ENCODE results near the gene FGFR2.

FGFR2 gene

DNA sequence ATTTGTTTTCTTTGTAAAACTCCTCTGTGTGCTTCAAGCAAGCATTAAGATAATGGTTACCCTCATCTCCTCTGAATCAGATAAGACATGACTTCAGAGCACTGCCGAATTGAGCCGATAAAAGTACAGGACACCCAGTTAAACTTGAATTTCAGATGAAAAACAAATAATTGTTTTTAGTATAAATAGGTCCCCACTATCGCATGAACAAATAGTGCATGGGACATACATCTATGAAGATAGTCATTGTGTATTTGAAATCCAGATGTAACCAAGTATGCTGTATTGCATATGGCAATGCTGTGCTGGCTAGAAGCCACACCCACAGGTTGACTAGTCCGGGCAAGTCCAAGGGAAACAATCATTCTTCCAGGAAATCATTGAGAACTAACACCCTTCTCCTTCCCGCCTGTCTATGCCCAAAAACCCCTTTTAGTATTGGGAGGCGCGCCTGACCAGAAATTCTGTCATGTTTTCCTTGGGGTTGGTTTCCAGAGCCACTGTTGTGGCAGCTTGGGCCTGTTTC lies 12.6 kb upstream of the FGFR2 start:
- no peak for DNase-seq (ENCODE audit: low read depth in 2 of 2)

DNA sequence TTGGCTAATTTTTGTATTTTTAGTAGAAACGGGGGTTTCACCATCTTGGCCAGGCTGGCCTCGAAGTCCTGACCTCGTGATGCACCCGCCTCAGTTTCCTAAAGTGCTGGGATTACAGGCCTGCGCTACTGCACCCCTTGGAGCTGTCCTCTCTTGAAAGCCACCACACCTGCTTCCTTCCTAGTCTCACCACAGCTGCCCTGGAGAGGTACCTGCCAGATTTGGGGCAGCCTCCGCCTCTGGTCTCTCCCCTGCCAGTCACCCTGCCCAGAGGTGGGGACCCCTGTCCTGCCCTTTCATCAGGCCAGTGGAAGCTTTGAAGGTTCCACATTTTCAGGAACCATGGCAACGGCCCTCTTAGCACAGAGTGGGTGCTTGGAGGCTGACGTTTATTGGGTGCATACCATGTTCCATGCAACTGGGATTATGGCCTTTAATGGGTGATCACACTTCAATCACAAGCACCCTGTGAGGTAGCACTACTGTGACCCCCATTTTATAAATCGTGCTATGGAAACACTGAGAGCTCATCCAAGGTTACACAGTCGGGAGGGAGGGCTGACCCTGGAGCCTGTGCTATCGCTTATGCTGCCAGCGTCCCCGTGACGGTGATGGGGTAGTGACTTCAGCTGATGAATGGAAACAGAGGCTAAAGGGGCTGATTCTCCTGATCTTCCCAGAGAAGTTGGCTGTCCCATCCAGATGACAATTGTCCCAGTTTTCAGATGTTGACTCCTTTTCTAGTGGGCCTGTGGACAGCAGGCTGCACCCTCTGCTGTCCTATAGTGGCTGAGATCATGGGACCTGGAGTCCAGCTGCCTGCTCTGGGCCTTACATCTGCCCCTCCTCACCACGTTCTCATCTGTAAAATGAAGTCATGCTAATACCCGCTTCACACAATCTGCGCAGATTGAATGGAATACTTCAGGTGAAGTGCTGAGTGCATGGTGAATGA lies 11.5 kb upstream of the FGFR2 start:
- no peak for DNase-seq (ENCODE audit: low read depth in 2 of 2)

DNA sequence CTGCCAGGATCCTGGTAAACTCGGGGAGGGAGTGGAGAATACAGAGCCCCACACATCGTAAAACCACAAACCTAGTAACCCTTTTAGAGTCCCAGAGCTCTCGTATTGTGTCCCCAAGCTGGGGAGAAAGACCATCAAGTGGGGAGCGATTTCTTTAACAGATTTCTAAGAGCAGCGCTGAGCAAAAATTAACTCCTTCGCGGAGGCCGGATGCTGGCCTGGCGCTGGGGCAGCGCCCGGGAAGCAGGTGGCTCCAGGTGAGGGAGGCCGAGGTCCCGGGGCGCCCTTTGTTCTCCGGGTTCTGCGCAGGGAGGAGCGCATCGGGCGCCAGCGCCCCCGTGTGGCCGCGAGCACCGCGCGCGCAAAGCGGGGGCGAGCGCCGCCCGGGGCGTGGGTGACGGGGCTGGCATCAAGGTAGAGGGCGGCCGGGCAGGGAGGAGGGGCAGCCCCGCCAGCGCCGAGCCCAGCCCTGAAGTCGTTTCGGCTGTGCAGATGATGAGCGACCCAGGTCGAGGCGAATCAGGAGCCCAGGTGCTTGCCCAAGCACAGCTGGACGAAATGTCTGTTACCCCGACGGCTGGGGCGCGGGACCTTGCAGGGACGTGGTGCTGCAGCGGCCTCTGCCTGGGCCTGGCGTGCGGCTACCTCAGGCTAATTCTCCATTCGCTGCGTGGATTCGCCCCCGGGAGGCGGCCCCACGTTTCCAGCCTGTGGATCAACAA lies 10.4 kb upstream of the FGFR2 start:
- DNase-seq (ENCODE audit: low read depth in 2 of 2): peak; percentile 3 to 9

DNA sequence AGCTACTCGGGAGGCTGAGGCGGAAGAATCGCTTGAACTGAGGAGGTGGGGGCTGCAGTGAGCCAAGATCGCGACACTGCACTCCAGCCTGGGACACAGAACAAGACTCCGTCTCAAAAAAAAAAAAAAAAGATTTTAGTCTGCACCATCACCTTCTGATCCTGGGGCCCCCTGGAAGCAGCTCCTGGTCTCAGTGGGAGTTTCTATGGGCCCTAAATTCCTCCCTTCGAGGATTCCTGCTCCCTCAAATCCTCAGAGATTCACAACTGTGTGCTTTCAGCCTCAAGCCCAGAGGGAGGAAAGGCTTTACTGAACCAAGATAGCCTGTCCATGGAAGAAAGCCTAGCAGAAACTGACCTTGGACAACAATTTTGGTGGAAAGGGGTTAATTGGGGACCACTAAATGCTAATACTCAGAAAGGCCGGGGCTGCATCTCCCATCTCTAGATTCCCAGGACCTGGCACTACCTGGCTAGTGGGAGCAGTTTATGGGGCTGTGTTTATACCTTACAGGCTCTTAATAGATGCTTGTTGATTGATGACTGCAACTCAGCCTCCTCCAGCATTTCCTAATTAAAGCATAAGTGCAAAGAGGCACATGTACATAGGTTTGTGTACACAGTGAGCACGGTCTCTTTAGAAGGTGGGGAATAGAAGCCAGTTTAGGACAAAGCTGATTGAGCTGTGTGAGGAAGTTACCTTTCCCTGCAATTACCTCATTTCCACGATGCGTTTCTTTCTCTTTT lies 9.2 kb upstream of the FGFR2 start:
- DNase-seq (ENCODE audit: low read depth in 2 of 2): no peak

DNA sequence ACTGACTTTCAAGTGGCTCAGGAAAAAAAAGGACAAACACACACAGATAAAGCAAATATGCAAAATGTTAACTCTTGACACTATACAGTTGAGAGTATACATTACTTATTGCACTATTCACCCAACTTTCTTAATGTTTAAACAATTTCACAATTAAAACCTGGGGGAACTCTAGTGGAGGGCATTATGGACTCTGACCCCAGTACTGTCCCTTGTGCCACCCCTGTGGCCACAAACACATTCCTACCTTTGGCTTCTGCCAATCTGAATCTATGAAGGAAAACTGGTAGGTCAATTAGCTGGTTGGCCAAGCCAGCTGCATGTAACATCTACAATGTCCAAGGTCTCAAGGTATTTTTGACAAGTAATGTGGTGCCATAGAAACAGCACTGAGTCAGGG lies 7.5 kb upstream of the FGFR2 start:
- DNase-seq (ENCODE audit: low read depth in 2 of 2): no peak

DNA sequence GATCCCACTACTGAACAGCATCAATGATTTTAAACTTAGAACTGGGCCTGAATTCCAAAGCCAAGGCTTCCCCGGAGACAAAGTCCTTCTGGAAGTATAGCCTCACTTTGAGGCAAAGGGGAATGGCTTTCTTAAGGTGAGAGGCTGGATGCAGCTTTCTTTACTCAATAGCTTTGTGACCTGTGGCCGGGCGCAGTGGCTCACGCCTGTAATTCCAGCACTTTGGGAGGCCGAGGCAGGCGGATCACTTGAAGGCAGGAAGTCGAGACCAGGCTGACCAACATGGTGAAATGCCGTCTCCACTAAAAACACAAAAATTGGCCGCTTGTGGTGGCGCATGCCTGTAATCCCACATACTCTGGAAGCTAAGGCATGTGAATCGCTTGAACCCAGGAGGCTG lies 3.2 kb upstream of the FGFR2 start:
- DNase-seq (ENCODE audit: low read depth in 2 of 2): no peak

DNA sequence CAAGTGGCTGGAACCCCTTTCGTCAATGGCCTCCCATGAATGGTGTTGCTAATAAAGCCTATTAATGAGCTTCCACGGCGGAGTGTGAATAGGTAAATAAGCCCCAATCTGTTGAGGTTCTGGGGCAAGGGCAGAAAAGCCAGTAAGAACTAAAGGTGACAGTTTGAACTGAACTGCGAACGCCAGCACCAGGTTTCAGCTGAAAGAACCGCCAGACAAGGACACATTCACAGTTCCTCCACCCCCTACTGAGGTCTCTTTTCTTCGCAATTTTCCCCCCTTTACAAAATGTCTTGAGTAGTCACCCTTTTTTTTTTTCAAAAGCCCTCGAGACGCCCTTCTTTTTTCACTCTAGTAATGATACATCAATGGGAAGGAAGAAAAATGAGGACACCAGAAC lies 2.4 kb upstream of the FGFR2 start:
- no peak for DNase-seq (ENCODE audit: low read depth in 2 of 2)

DNA sequence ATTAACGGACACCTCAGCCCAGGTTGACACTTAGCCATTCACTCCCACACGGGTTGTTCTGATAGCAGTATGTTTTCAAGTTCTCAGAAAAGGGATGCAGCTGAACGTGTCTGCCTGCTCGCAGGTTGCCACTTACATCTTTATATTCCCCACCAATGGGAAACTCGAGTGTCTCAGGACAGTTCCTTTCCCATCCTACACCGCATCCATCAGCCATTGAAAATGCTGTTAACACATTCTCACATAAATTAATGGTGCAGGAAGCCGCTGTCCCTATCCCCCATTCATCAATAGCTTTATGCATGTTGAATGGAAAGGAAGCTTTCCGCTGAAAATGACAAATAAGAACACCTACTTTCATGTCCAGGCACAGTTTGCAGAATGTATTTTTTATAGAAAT lies 1.7 kb upstream of the FGFR2 start:
- DNase-seq (ENCODE audit: low read depth in 2 of 2): no peak

DNA sequence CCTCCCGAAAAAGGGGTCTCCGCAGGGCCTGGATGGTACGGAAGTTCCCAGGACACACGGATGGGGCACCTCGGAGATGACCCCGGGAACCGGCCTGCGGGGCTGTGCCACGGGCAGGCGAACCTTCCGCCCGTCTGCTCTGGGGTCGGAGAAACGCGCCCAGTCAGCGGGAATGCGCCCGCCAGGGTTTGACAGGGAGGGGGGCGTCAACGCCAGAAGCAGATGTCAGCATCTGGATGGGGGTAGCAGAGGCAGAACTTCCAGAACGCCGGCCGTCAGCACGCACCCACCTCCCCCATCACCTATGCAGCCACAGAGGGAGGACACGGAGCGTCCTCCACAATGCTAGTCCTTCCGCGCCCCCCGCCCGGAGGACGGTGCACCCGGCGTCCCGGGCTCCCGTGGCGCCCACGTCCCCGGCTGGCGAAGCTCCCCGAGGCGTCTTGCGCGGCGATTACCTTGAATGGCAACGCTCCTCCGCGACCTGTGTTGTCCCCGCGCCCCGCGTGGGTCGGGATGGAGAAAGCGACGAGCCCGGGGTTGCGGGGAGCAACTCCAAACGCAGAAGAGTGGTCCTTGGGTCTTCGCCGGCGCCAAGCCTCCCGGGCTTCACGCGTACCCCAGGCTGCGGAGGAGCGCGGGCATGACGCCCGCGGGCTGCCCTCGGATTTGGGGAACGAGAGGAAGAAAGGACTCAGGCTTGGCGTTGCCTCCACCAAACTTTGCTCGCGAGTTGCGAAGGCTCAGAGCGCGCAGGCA lies 561 bp downstream of the FGFR2 start:
- no peak for DNase-seq (ENCODE audit: low read depth in 2 of 2)

DNA sequence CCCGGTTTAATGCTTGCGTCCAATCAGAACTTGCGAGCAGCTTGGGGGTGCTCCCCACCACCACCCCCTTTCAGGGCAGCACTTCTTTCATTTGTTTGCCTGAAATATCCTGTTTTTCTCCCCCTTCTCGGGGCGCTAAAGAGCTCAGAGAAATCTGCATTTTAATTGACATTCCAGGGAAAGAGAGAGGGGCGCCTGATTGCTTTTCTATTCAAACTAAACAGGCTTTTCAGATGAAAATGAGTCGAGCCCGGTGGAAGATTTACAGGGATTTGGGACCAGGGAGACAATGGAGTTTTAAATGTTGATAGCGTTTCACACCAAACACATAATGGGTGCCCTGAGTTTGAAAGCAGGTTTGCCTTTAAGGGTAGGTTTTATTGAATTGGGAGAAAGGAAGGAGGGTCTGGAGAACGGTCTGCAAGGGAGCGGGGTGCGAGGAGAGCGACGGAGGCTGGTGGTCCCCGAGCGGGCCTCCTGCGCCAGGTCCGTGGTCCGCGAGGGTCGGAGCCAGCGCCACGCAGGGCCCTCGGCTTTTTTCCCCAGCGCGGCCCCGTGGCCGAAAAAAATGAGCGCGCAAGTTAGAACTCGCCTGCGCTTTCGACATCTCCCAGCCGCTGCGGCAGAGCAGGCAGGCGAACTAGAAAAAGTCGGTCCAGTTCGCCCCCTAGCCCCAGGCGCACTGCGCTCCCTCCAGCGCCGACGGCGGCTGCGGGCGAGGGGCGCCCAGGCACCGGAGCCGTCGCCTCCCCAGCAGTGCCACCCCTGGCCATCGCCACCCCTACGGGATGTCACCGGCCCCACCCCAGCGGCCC lies 1.3 kb downstream of the FGFR2 start:
- no peak for DNase-seq (ENCODE audit: low read depth in 2 of 2)

DNA sequence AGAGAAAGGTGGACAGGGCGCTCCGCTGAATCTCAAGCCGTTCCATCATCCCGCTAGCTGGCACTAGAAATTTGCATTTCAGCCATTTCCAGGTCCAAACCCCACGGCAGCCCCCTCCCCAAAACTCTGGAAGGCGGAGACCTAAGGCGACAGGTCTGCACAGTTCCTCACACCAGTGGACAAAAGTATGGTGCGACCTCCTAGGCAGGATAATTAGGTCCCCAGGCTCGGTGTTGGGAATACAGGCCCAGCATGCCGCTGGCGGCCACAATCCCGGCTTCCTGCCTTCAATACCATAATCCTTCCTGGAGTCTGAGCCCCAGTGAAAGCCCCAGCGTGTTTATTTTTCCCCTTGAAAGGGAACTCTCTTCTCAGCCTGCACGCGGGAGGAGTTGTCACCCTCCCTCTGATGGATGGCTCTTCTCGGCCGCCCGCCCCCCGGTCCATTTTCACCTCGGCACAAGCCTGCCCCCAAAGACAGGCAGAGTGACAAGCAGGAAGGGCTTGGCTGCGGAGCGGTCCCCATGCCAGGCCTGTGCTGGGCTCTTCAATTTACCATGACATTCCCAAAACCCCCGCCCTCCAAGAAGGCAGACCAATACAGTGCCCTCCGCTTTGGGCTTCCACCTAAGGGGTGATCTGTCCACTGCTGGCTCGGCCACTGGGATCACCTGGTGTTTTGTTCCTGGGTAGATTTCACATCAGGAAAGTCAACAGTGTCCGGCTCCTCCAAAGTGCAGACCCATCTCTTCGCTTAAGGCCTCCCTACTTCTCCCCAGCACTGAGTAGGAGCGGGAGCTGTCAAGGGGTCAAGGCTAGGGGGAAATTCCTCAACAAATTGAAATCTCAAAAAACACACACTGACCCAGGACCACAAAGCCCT lies 2.2 kb downstream of the FGFR2 start:
- no peak for DNase-seq (ENCODE audit: low read depth in 2 of 2)

DNA sequence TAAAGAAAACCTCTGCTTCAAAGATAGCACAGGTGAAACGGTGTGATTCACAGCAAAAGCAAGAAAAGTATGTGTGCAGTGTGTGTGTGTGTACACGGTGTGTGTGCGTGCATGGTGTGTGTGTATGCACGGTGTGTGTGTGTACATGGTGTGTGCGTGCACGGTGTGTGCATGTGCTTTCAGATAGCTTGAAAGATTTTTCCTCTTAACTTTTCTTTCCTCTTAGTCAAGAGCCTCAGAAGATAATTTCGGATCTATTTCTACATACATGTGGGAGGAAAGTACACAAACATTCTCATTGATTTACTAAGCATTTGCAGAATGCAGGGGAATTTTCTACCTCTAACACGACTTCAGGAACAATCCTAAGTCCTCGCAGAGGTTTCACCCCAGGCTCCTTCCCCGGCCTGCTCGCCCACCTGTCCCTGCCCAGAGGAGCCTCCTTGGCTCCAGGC lies 2.9 kb downstream of the FGFR2 start:
- DNase-seq (ENCODE audit: low read depth in 2 of 2): no peak

DNA sequence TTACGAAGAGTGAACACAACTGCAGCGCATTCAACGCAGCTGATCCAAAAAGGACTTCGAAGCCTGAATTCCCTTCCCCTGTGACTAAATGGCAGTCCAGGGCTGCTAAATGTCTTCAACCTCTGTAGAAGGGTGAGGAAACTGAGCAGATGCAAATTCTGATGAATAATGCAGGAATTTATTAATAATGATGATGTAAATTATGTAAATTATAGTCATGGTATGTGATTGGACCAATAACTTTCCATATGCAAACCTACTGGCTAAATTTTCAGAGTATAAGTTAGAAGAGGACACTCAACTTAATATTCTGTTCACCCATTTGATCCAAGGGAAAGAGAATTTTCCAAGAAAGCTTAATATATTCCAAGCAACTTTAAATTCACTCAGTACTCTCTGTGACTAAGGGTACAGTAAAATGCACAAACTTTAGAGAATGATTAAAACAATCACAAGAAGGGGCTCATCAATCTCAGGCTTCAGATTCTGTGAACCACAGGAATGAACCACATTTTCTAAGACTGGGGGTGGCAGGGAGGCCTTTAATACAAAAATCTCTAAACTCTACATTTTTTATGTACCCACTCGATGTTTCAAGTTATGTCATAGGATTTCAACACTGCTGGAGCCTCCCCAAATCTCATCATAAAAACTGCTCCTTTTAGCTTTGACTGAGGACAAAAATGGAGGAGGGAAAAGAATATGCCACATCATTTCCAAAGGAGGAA lies 3.5 kb downstream of the FGFR2 start:
- DNase-seq (ENCODE audit: low read depth in 2 of 2): no peak

DNA sequence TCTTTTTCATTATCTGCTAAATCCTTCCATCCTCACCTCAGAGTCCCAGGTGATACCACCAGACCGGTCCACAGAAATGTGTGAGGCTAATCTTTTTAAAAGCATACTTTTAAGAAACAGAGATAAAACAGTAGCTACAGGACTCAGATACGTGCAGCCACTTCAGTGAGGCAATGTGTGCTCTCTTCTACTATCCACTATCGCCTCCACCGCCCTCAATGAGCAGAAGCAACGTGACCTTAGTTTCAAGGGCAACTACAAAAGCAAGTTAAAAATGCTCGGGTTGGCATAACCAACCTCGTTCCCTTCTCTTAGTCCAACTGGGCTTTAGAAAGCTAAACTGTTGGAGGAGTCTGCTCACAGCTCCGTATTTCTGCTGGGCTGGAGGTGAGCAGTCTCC lies 4.2 kb downstream of the FGFR2 start:
- DNase-seq (ENCODE audit: low read depth in 2 of 2): no peak

DNA sequence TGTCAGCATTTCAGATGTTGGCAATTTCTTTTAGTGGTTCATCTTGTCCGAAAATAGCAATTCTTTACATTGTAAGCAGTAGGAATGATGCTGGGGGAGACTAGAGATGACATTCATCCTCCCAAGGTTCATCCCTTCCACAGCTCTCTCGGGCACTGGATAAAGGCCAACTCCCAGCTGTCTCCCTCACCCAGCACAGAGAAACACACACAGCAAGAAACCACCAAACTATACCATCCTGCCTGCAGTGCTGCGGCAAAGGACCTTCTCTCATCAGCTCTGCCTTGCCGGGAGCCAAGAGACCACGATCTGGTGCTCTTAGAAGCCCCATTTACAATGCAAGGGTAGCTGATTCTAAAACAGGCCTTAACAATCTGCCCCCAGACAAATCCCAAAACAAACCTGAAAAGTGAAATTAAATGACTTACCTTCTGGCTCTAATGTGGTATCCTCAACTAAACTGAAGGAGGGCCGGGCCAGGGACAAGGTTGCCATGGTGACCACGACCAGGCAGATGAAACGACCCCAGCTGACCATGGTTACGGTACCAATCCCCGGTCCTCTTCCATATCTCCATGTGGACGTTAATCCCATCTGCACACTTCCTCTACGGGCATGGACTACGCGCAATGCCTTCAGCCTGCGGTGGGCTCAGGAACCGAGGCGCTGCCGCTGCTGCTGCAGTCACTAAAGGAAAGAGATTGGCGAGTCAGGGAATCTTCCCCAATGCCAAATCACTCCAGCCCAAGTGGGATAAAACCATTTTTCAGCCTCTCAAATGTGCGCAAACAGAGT lies 4.8 kb downstream of the FGFR2 start:
- DNase-seq (ENCODE audit: low read depth in 2 of 2): no peak

DNA sequence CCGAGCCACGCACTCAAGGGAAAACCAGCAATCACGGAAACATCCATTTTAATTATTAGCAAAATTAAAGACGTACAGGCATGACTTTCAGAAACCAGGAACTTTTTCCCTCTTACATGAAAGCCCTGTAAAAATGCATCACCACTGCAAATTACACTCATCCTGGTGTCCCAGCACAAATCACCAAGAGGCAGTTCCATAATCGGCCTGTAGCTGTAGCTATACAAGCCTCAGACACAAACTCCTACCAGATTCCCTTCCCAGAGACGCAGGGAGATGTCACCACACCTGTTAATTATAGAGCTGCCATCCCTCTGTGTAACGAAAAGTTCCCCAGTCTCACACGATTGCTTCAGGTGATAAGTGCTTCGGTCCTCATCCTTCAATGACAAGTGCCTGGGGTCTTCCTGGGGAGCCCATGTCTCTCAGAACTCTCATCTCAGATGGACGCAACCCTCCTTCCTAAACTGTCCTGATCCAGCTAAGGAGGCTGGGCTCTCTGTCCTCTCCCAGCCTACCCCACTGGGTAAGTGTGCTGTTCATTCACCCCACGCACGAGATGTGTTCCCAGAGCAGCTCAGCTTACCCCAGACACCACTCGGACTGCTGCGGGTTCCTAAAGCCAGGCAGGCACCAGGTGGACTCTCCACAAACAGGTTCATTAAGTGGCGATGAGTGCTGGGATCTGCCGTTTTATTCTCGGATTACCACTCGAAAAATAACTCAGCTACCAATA lies 5.9 kb downstream of the FGFR2 start:
- DNase-seq (ENCODE audit: low read depth in 2 of 2): no peak

DNA sequence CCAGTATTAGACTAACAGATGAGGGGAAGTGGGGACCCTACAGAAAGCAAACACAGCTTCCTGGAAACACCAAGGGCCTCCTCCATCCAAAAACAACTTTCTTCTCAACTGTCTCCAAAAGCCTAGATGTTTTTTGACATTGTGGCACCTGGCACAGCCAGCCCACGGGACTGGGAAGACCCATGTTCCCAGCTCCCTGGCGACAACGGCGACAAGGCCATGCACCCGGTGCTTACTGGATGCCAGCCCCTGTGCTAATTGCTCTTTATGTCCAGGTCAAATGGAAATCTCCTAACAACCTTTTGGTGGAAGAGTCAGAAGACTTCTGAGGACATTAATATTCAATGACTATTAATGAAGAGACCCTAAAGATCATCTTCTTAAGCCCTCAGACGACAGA lies 7.1 kb downstream of the FGFR2 start:
- no peak for DNase-seq (ENCODE audit: low read depth in 2 of 2)
